Neural cell (in vitro differentiated cells): ENCODE data around the gene MEDAG.

Source experiments
- CTCF ChIP-seq: fragments of 450-650 bp; IDR thresholded peaks from 2 replicates; pipeline ENCODE4 v1.5.1; 2014; ENCODE audit warnings: antibody characterized with exemption, mild to moderate bottlenecking, moderate library complexity; ENCODE audit not compliant: poor library complexity, severe bottlenecking
- EP300 ChIP-seq: fragments of 450-650 bp; conservative IDR thresholded peaks from 2 replicates; pipeline ENCODE4 v1.6.1; 2014; ENCODE audit warnings: antibody characterized with exemption, mild to moderate bottlenecking, moderate library complexity; ENCODE audit not compliant: poor library complexity, severe bottlenecking
- EZH2 ChIP-seq: fragments of 200-600, 300-800 bp; shearing (Covaris generic), sonication (generic); IDR thresholded peaks from 2 replicates; pipeline ENCODE4 v1.6.1; 2014; ENCODE audit warnings: antibody characterized with exemption, low read length, borderline replicate concordance, mild to moderate bottlenecking; ENCODE audit not compliant: insufficient read depth, poor library complexity, severe bottlenecking
- POLR2AphosphoS5 ChIP-seq: IDR thresholded peaks from 2 replicates; pipeline ENCODE4 v1.6.1; 2012
- RAD21 ChIP-seq: fragments of 450-650 bp; conservative IDR thresholded peaks from 2 replicates; pipeline ENCODE4 v1.6.1; 2014; ENCODE audit warnings: antibody characterized with exemption, mild to moderate bottlenecking, moderate library complexity
- TAF1 ChIP-seq: IDR thresholded peaks from 2 replicates; pipeline ENCODE4 v1.6.1; 2012; ENCODE audit warnings: low read depth

GRCh38 chr13:30936971-30937370, 30.9 kb downstream of the MEDAG start:
- TF ChIP-seq POLR2AphosphoS5 = no peak
- TF ChIP-seq EP300 = no peak
- no peak for TF ChIP-seq CTCF
- TF ChIP-seq EZH2 = no peak
- TF ChIP-seq RAD21 = no peak
- no peak for TF ChIP-seq TAF1
